ENCODE data around the gene PPT1. TPM values are rescaled to one million over a fixed set of nuclear protein-coding genes. Genes with fewer than 3 reads are reported as not detected.

Gene PPT1
- total and polyA plus RNA-seq, 4 donors: 73.2 to 152 (median 125) TPM

DNA sequence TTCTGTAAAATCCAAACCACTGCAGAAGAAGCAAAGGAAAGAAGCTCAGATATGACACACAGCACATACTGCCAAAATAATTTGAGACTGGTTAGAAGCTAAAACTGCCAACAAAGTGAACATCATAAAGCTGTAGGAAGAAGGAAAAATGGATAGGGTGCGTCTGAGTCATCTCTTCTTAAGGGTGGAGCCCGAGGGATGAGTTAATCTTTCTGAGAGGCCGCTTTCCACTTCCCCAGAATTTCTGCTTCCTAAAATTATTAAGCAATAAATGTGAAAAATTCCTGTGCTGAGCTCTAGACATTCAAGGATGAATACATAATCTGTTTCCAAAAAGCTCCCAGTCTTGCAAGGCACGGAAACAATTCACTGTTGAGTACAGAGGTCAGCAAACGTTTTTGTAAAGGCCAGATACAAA is 20.1 kb downstream of the PPT1 start:
- no peaks in the 10 kb centered on the region for H3K9me3 ChIP-seq (ENCODE audit: control insufficient read depth in 4 of 4, insufficient read depth in 3 of 4, low read length in 3 of 4)
- no peak overlapping the region for H3K9ac ChIP-seq (ENCODE audit: insufficient read depth in 1 of 2, low read length in 2 of 2)
- H3K36me3 ChIP-seq (ENCODE audit: control insufficient read depth in 4 of 4, insufficient read depth in 4 of 4, low read length in 4 of 4): peaks cover 18 to 34% (median 27%) of the 10 kb centered on the region in 4 donors
- H3K4me1 ChIP-seq (ENCODE audit: control insufficient read depth in 5 of 5, insufficient read depth in 5 of 5, low read length in 5 of 5): no peaks in the 10 kb centered on the region
- peak overlapping the region in 1 of 2 donors; percentile 64 for H3K27ac ChIP-seq (ENCODE audit: low read depth in 1 of 2, low read length in 1 of 2)
- WGBS, 2 donors: 50 to 54% methylated on average over 5 of the region's 5 CpGs
- H3K27me3 ChIP-seq (ENCODE audit: control insufficient read depth in 3 of 3, insufficient read depth in 3 of 3, low read length in 2 of 3): no peaks in the 10 kb centered on the region
- no peak for TF ChIP-seq CTCF (IDR thresholded peaks at IDR 0.05; ENCODE audit: control extremely low read depth, extremely low read depth)
- no peak for DNase-seq
- peak; percentile 60 for ATAC-seq (ENCODE audit: insufficient read depth, low FRiP score)
- H3K4me3 ChIP-seq: no peak overlapping the region

GRCh38 chr1:40075266-40075665 is 21.8 kb downstream of the PPT1 start:
- Histone ChIP-seq H3K9ac (ENCODE audit: insufficient read depth in 1 of 2, low read length in 2 of 2) (no peak overlapping the region), H3K4me1 (ENCODE audit: control insufficient read depth in 5 of 5, insufficient read depth in 5 of 5, low read length in 5 of 5) (no peaks in the 10 kb centered on the region), H3K27ac (ENCODE audit: low read depth in 1 of 2, low read length in 1 of 2) (no peak overlapping the region), H3K27me3 (ENCODE audit: control insufficient read depth in 3 of 3, insufficient read depth in 3 of 3, low read length in 2 of 3) (no peaks in the 10 kb centered on the region), H3K9me3 (ENCODE audit: control insufficient read depth in 4 of 4, insufficient read depth in 3 of 4, low read length in 3 of 4) (no peaks in the 10 kb centered on the region), H3K36me3 (ENCODE audit: control insufficient read depth in 4 of 4, insufficient read depth in 4 of 4, low read length in 4 of 4) (peaks cover 32 to 48% (median 35%) of the 10 kb centered on the region in 4 donors), H3K4me3 (no peak overlapping the region)
- 45 to 76% methylated on average over 4 of the region's 4 CpGs for WGBS, 2 donors
- no peak for DNase-seq
- TF ChIP-seq CTCF (IDR thresholded peaks at IDR 0.05; ENCODE audit: control extremely low read depth, extremely low read depth): no peak
- no peak for ATAC-seq (ENCODE audit: insufficient read depth, low FRiP score)

- DNase-seq: no peak
- 51 to 77% methylated on average over 4 of the region's 4 CpGs for WGBS, 2 donors
- no peaks in the 10 kb centered on the region for H3K4me1 ChIP-seq (ENCODE audit: control insufficient read depth in 5 of 5, insufficient read depth in 5 of 5, low read length in 5 of 5)
- H3K27me3 ChIP-seq (ENCODE audit: control insufficient read depth in 3 of 3, insufficient read depth in 3 of 3, low read length in 2 of 3): no peaks in the 10 kb centered on the region
- H3K36me3 ChIP-seq (ENCODE audit: control insufficient read depth in 4 of 4, insufficient read depth in 4 of 4, low read length in 4 of 4): peaks cover 37 to 51% (median 47%) of the 10 kb centered on the region in 4 donors
- TF ChIP-seq CTCF (IDR thresholded peaks at IDR 0.05; ENCODE audit: control extremely low read depth, extremely low read depth): no peak
- H3K9ac ChIP-seq (ENCODE audit: insufficient read depth in 1 of 2, low read length in 2 of 2): no peak overlapping the region
- no peak overlapping the region for H3K27ac ChIP-seq (ENCODE audit: low read depth in 1 of 2, low read length in 1 of 2)
- no peaks in the 10 kb centered on the region for H3K9me3 ChIP-seq (ENCODE audit: control insufficient read depth in 4 of 4, insufficient read depth in 3 of 4, low read length in 3 of 4)
- ATAC-seq (ENCODE audit: insufficient read depth, low FRiP score): no peak
- H3K4me3 ChIP-seq: no peak overlapping the region
Measured at GRCh38 chr1:40073062-40073461, 24.0 kb downstream of the PPT1 start.

DNA sequence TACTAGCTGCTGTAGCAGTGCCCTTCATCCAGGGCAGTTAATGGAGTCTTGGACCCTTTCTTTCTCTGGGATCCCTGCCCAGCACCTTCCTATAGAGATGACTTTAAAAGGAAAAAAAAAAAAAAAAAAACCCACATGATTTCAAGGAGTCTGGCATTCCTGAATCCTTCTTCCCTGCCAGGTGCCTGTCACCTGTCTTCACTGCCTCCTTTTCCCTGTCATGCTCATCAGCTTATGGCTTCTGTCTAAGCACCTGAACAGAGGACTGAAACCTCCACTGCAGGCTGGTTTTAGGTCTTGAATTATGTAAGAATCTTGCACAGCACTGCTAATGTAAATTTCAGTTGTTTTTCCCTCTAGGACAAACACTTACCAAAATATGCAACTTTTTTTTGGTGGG is 24.9 kb downstream of the PPT1 start:
- ATAC-seq (ENCODE audit: insufficient read depth, low FRiP score): no peak
- H3K4me3 ChIP-seq: no peak overlapping the region
- H3K36me3 ChIP-seq (ENCODE audit: control insufficient read depth in 4 of 4, insufficient read depth in 4 of 4, low read length in 4 of 4): peaks cover 45 to 59% (median 51%) of the 10 kb centered on the region in 4 donors
- H3K27me3 ChIP-seq (ENCODE audit: control insufficient read depth in 3 of 3, insufficient read depth in 3 of 3, low read length in 2 of 3): no peaks in the 10 kb centered on the region
- DNase-seq: no peak
- H3K27ac ChIP-seq (ENCODE audit: low read depth in 1 of 2, low read length in 1 of 2): no peak overlapping the region
- H3K9me3 ChIP-seq (ENCODE audit: control insufficient read depth in 4 of 4, insufficient read depth in 3 of 4, low read length in 3 of 4): no peaks in the 10 kb centered on the region
- no peak for TF ChIP-seq CTCF (IDR thresholded peaks at IDR 0.05; ENCODE audit: control extremely low read depth, extremely low read depth)
- no peak overlapping the region for H3K9ac ChIP-seq (ENCODE audit: insufficient read depth in 1 of 2, low read length in 2 of 2)
- peaks cover 0 to under 1% (median 0%) of the 10 kb centered on the region in 5 donors for H3K4me1 ChIP-seq (ENCODE audit: control insufficient read depth in 5 of 5, insufficient read depth in 5 of 5, low read length in 5 of 5)

Measured in lung (tissue), 12 donors.